NCI-H82 treated with DMSO at 0.1 percent for 48 hours (cell line): ENCODE results near the gene FNDC3A.

ENCODE experiments used
- DNase-seq: peaks from one replicate; lab custom pipeline; 2025; ENCODE audit not compliant: unreplicated experiment; lab: John Stamatoyannopoulos, UW

Gene FNDC3A

GRCh38 chr13:49246850-49247642, 271.3 kb downstream of the FNDC3A start:
- no peak for DNase-seq

GRCh38 chr13:49247643-49248621, 272.2 kb downstream of the FNDC3A start, which contains the start of gene CDADC1:
CDADC1 (plus strand) TSS chr13:49247925; CDS start chr13:49248038, 113 bp downstream.
- peak; percentile 91 for DNase-seq

GRCh38 chr13:49248622-49249002, 272.9 kb downstream of the FNDC3A start:
- DNase-seq: no peak

GRCh38 chr13:49251326-49251725, 275.6 kb downstream of the FNDC3A start:
- DNase-seq: no peak

GRCh38 chr13:49253310-49253709, 277.6 kb downstream of the FNDC3A start:
- DNase-seq: no peak

- no peak for DNase-seq
Observed at GRCh38 chr13:49254007-49254406, 278.3 kb downstream of the FNDC3A start.

- DNase-seq: no peak
Observed at GRCh38 chr13:49256841-49257240, 281.1 kb downstream of the FNDC3A start.

GRCh38 chr13:49258089-49258796, 282.5 kb downstream of the FNDC3A start:
- no peak for DNase-seq
